ENCODE measurements around the gene DNAAF8.

DNAAF8 gene

GRCh38 chr16:4734063-4734729, at the start of gene DNAAF8, which contains the start of gene ANKS3:
Gene DNAAF8, plus strand, starts transcription at chr16:4734537. Its CDS starts 1,978 bp downstream, at chr16:4736515.
Gene ANKS3, minus strand, starts transcription at chr16:4734271. Its CDS starts 4,122 bp downstream, at chr16:4730149.
- peak; percentile 75 for DNase-seq

DNA sequence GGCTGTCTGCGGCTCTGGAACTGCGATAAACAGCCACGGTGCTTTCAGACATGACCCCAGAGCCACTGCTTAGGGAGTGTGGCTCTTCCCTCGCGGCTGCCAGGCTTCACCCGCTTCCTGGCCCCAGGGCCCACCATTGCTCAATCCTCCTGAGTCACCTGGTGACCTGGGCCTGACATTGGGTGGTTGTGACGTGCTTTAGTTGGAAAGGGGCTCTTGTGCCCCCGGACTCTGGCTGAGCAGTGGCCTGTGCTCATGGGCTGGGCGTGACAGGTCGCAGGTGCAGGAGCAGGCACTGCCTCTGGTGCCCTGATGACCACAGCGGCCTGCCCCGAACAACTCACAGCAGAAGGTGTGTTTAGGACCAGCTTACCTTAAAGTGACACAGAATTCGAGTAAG, 49.6 kb upstream of the DNAAF8 start:
- no peak for DNase-seq

DNA sequence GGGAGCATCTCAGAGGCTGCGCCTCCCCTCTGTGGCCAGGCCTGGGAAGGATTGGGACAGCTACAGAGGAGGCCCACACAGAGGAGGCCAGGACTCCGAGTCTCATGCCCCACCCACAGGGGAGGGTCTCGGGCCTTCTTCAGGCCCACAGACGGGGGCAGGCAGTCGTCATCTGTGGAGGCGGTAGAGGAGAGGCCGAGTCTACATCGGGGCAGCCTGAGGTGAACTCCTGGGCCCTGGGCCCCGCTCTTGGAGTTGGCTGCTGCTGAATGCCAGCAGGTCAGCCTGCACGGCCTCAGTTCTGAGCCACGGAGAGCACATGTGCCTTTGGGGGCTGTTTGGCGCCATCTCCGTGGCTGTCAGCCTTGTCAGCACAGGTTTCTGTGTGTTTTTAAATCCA, 49.0 kb upstream of the DNAAF8 start:
- no peak for DNase-seq

GRCh38 chr16:4685776-4686496, 48.4 kb upstream of the DNAAF8 start:
- DNase-seq = no peak

GRCh38 chr16:4686497-4687210, 47.7 kb upstream of the DNAAF8 start:
- no peak for DNase-seq

GRCh38 chr16:4687416-4687815, 46.9 kb upstream of the DNAAF8 start:
- DNase-seq = no peak

DNA sequence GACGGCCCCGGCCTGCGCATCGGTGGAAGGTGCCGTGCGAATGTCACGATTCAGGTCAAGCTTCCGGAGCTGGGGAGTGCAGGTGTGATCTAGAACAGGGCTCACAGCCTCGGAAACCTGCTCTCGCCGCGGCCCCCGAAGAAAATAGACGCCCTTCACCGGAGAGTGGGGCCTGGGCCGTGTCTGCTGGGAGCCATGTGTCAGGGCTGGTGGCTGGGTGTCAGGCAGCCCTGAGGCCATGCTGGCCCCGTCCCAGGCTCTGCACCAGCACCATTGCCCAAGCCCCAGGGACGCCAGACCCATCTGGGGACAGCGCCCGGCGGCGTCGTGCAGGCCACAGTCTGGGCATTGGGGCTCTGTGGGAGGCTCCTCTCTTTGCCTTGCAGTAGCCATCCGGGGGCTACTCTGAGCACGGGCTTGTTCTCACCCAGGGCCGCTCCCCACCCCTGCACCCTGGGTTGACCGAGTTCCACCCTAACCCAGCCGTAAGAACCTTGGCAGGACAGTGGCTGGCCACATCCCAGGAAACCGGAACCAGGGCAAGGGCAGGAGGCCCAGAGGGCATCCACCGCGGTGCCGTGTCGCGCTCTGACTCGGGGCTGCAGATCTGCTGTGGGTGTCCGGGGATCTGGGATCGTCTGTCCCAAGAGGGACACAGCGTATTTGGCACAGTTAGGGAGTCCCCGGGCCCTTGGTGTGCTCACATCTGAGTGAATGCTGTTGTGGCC, 46.2 kb upstream of the DNAAF8 start:
- no peak for DNase-seq

DNA sequence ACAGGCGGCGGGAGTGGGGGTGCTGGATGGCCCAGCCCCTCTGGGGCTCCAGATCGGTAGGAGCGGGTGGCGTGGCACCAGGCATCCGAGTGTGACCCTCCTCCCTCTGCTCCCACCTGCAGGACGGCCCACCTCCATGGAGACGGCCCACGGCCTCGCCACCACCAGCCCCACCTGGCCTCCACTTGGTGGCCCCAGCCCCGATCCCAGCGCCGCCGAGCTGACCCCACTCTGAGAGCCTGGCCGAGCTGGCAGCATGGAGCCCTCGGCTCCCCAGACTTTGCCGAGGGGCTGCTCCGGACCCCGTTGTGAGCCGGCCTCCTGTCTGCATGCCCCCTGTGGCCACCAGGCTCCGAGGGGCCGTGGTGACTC, 45.7 kb upstream of the DNAAF8 start:
- no peak for DNase-seq

DNA sequence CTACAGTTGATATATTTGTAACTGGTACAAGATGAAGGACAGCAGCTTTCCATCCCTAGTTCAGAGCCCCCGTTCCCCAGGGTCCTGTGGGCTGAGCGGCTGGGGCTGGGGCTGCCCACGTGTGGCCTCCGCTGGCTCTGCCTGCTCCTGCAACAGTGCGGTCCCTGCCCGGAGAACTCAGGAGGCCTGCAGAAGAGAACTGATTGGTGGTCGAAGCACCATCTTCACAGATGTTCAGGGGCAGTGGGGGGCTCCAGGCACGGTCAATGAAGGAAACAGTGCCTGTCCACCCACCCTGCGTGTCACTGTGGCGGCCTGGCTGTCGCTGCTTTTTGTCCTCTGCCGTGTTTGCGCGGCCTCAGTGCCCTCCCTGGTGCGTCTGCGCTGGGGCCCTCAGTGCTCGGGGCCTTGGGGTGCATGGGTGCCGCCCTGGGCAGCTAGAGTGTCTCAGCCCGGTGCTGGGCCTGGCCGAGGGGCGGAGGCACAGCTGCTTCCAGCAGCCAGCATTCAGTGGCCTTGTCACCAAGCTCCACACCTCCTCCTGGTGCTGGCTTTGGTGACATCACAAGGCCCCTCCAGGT, 45.2 kb upstream of the DNAAF8 start:
- DNase-seq = no peak

GRCh38 chr16:4689864-4690704, 44.3 kb upstream of the DNAAF8 start:
- DNase-seq = no peak

DNA sequence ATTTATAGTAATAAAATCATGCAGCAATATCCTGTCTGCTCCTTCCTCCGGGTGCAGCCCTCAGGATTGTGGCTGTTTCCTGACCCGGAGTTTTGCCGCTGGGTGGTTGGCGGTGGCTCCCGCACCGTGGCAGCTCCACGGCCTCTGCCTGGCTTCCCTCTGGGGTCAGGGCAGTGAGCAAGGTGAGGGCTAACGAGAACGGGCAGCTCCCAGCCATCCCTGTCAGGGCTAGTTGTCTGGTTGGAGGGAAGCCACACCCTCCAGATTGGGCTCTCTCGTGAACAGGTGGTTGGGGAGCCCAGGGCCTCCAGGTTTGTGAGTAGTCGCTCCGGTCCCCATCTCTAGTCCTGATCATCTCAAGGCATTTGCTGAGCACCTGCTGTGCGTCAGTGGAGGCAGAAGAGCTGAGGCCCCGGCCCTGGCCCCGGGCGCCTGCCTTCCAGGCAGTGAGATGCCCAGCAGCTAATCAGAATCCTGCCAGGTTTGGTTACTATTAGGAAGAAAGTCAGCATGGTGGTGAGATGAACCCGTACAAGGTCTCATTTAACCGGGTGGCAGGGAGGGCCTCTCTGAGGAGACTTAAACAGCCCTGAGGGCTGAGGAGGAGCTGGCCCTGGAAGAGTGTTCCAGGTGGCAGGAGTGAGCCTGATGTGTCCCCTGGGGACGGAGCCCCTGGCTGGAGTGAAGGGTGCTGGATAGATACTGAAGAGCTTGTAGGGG, 43.2 kb upstream of the DNAAF8 start:
- no peak for DNase-seq

DNA sequence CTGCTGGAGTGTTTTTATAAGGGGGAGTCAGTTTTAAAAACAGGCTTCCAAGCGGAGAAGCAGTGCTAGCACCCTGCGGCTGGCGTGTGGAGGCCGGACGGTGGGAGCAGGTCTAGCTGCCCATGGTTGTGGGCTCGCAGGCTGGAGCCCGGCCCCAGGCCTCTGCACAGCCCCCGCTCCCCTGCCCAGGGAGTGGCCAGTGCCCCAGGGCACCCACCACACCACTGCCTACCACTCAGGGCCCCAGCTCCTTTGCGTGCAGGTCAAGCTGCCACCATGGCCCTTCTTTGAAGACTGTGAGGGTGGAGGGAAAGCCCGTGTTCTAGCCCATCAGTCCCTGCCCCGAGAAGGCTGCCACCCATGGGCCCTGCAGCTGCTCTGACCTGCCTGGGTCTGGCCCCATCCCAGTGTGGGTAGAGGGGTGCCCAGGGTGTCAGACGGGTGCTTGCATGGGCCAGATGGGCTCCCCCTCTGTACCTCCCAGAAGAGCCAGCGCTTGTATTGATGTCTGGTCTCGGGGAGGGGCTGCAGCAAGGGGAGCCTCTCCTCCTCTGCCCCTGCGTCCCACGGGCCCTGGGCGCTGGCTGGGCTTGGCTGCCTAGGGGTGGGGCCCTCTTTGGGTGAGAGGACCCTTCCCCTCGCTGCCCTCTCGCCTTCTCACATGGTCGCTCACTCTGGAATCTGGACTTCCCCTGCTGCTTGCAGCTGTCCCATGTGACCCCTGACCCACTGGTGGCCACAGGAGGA, 42.5 kb upstream of the DNAAF8 start:
- no peak for DNase-seq

DNA sequence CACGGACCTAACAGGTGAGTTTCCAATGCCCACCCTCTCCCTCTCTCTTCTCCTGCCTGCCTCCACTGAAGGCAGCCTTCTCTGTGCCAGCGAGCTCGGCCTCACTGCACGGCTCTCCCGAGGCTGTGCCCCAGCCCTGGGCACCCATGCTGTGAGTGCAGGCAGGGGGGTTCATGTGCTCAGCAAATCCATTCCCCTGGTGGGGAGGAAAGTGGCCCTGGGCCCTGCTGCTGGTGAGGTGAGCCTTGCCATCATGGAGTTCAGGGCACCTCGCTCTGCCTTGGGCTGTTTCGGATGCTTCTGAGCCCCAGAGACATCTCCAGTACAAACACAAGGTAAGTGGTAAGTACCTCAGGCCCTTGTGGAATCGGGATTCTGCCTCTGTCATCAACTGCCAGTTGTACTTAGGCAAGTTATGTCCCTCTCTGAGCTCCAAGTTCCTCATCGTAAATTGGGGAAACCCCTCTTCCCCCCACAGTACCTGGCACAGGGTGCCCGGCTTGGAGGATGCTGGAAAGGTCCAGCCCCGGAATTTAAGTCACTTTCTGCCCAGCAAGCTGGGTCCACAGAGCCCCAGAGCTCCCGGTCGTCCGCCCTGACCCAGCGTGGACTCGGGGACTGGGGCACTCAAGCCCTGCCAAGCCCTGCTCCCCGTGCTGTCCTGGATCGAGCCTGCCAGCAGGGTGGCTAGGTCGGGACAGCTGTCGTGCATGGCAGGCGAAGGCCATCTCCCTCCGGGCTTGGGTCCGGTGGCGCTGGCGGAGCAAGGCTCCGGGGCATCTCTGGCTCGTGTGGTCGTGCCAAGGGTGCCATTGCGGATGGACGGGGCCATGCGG, 41.7 kb upstream of the DNAAF8 start:
- DNase-seq = no peak

DNA sequence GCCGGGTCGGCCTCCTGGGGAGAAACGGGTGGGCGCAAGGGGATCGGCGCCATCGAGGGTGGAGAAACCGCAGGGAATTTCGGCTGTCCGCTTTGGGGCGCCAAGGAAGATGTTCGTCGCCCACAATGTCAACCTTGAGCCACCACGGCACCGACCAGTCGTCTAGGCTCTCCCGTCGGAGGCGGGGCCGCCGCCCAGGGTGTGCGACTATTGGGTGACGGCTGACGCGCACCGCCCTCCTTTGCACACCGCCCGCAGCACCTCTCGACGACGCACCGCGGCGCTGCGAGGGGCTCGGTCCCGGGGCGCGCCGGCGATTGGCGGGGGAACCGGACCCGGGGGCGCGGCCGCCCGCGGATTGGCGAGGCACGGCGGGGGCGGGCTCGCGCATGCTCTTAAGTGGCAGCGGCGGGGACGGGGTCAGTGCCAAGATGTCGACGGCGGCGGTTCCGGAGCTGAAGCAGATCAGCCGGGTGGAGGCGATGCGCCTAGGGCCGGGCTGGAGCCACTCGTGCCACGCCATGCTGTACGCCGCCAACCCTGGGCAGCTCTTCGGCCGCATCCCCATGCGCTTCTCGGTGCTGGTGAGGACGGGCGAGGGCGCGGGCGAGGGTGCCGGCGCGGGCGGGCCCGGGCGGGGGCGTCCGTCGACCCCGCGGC, 40.9 kb upstream of the DNAAF8 start, which contains the start of gene NUDT16L1:
Gene NUDT16L1, plus strand, starts transcription at position 267 of the 660 bp plus-strand sequence. Its CDS starts 165 bp downstream, at position 432.
- peak; percentile 97 for DNase-seq

DNA sequence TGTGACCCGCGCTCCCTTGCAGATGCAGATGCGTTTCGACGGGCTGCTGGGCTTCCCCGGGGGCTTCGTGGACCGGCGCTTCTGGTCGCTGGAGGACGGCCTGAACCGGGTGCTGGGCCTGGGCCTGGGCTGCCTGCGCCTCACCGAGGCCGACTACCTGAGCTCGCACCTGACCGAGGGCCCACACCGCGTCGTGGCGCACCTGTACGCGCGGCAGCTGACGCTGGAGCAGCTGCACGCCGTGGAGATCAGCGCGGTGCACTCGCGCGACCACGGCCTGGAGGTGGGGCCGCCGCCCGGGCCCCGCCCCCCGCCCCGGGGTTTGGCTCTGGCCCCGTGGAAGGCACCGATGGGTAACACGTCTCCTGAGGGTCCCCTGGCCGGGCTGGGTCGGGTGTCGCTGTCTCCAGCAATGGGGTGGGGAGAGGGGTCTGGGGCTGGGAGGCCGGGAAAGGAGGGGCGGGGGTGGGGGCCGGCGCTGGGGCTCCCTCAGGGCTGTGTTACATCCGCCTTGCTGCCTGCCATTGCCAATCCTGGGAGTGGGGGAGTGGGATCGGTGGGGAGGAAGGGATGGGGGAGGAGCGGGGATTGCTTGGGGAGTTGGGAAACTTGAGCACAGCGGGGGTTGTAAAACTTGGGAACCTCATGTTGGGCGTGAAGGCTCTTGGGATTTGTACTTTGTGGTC, 40.2 kb upstream of the DNAAF8 start:
- DNase-seq = no peak

GRCh38 chr16:4694642-4695451, 39.5 kb upstream of the DNAAF8 start:
- no peak for DNase-seq

DNA sequence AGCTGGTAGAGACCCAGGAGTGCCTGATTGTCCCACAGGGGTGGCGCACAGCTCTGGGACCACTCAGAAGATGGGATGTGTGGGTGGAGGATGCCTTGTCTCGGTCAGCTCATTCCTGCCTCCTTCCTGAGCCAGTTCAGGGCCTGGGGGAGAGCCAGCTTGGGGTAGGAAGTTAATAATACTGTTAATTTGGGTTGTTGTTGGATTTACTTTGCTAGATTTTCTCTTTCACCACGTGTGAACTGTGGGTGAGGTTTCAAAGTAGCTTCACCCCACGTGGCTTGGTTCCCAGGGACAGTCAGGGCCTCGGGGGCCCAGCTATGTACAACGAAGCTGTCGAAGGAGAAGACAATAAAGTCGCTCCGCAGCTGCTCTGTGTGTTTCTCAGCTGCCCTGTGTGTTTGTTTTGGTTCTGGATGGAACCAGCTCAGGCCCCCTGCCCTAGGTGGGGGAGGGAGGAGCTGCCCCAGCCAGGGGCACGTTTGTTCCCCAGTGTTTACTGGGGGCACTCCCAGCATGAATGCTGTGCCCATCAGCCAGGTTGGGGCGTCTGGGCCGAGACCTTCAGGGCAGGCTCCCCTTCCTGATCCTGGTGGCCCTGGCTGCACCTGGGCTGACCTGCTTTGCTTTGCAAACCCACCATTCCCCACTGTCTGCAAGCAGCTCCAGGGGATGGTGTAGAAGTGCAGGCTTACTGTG, 38.7 kb upstream of the DNAAF8 start:
- DNase-seq = no peak
